Liver (tissue), 9 donors: ENCODE results near the gene ZC2HC1C. TPM values are rescaled to one million over a fixed set of nuclear protein-coding genes. Genes with fewer than 3 reads are reported as not detected.
A peak's percentile ranks its signal among the peaks of the same experiment; 100 is the strongest.
"Not testable (repeated sequence)": the region's sequence is repeated elsewhere in the genome, so short reads cannot be mapped to it uniquely, and the experiment has no call there.

Source experiments
- DNase-seq: peaks from one replicate; pipeline ENCODE4 v3.0.0-alpha.2; 2017; ENCODE audit warnings: low spot score
- H3K27ac ChIP-seq, 2 donors: one replicate each; pipeline ENCODE4 v1.7.0; 2013; ENCODE audit warnings: inconsistent platforms in 2 of 2, low read length in 2 of 2, control low read depth in 1 of 2, low read depth in 1 of 2, mild to moderate bottlenecking in 1 of 2
- H3K27me3 ChIP-seq, 4 donors: one replicate each; pipeline versions ENCODE4 v1.6.1 to v1.7.0; 2013; ENCODE audit warnings: low read length in 3 of 4, inconsistent platforms in 1 of 4, mild to moderate bottlenecking in 1 of 4, moderate library complexity in 1 of 4; ENCODE audit not compliant: control insufficient read depth in 4 of 4, insufficient read depth in 4 of 4
- H3K36me3 ChIP-seq, 4 donors: one replicate each; pipeline versions ENCODE4 v1.6.1 to v1.7.0; 2013; ENCODE audit warnings: low read length in 3 of 4, mild to moderate bottlenecking in 3 of 4, low read depth in 1 of 4, moderate library complexity in 1 of 4; ENCODE audit not compliant: control insufficient read depth in 4 of 4, insufficient read depth in 3 of 4
- H3K4me1 ChIP-seq, 4 donors: one replicate each; pipeline versions ENCODE4 v1.6.1 to v1.7.0; 2013; ENCODE audit warnings: low read length in 3 of 4, mild to moderate bottlenecking in 3 of 4, moderate library complexity in 1 of 4; ENCODE audit not compliant: control insufficient read depth in 4 of 4, insufficient read depth in 4 of 4
- H3K4me3 ChIP-seq, 3 donors: one replicate each; pipeline versions ENCODE4 v1.6.1 to v1.7.0; 2013; ENCODE audit warnings: low read length in 3 of 3, control low read depth in 1 of 3, low read depth in 1 of 3, mild to moderate bottlenecking in 1 of 3
- H3K9ac ChIP-seq, 2 donors: one replicate each; pipeline ENCODE4 v1.7.0; 2013; ENCODE audit warnings: low read length in 2 of 2, mild to moderate bottlenecking in 2 of 2, moderate library complexity in 2 of 2, control low read depth in 1 of 2, low read depth in 1 of 2
- H3K9me3 ChIP-seq, 4 donors: one replicate each; pipeline versions ENCODE4 v1.6.1 to v1.7.0; 2013; ENCODE audit warnings: low read length in 3 of 4; ENCODE audit not compliant: control insufficient read depth in 4 of 4
- ATF3 ChIP-seq: IDR thresholded peaks from 2 replicates; pipeline ENCODE4 v1.6.1; 2016; ENCODE audit warnings: antibody characterized with exemption
- EGR1 ChIP-seq, 2 donors: IDR thresholded peaks; 2 replicates each; pipeline ENCODE4 v1.6.1; 2016 to 2018; ENCODE audit warnings: antibody characterized with exemption in 2 of 2, low read depth in 2 of 2
- FOXA1 ChIP-seq: IDR thresholded peaks from 2 replicates; pipeline ENCODE4 v1.6.1; 2016; ENCODE audit warnings: antibody characterized with exemption
- FOXA2 ChIP-seq: IDR thresholded peaks from 2 replicates; pipeline ENCODE4 v1.6.1; 2016; ENCODE audit warnings: antibody characterized with exemption
- GABPA ChIP-seq, 2 donors: IDR thresholded peaks in 1 of 2; conservative IDR thresholded peaks in 1 of 2; 2 replicates each; pipeline ENCODE4 v1.6.1; 2016; ENCODE audit warnings: antibody characterized with exemption in 2 of 2, mild to moderate bottlenecking in 1 of 2, moderate library complexity in 1 of 2
- HNF4A ChIP-seq, 2 donors: conservative IDR thresholded peaks; 2 replicates each; pipeline ENCODE4 v1.6.1; 2016; ENCODE audit warnings: antibody characterized with exemption in 2 of 2, mild to moderate bottlenecking in 2 of 2
- HNF4G ChIP-seq: IDR thresholded peaks from 2 replicates; pipeline ENCODE4 v1.6.1; 2016; ENCODE audit warnings: antibody characterized with exemption
- JUND ChIP-seq, 2 donors: IDR thresholded peaks; 2 replicates each; pipeline ENCODE4 v1.6.1; 2016; ENCODE audit warnings: antibody characterized with exemption in 2 of 2
- NR2F2 ChIP-seq: IDR thresholded peaks from 2 replicates; pipeline ENCODE4 v1.6.1; 2016; ENCODE audit warnings: antibody characterized with exemption
- RAD21 ChIP-seq, 2 donors: IDR thresholded peaks; 2 replicates each; pipeline ENCODE4 v1.6.1; 2016; ENCODE audit warnings: antibody characterized with exemption in 2 of 2, mild to moderate bottlenecking in 2 of 2
- RXRA ChIP-seq, 2 donors: IDR thresholded peaks; 2 replicates each; pipeline ENCODE4 v1.6.1; 2017 to 2018; ENCODE audit warnings: antibody characterized with exemption in 2 of 2, mild to moderate bottlenecking in 1 of 2
- SP1 ChIP-seq: IDR thresholded peaks from 2 replicates; pipeline ENCODE4 v1.6.1; 2018; ENCODE audit warnings: antibody characterized with exemption, mild to moderate bottlenecking
- TAF1 ChIP-seq: conservative IDR thresholded peaks from 2 replicates; pipeline ENCODE4 v1.6.1; 2016; ENCODE audit warnings: antibody characterized with exemption, mild to moderate bottlenecking
- YY1 ChIP-seq: IDR thresholded peaks from 2 replicates; pipeline ENCODE4 v1.6.1; 2016; ENCODE audit warnings: antibody characterized with exemption, mild to moderate bottlenecking
- WGBS: extraction: QIAGEN DNeasy Blood & Tissue Kit; methylation state at CpG from one replicate; pipeline ENCODE4 v1.1.7; 2013; 5-methylcytosine and 5-hydroxymethylcytosine counted together
- polyA plus RNA-seq, 2 donors: library from polyadenylated mRNA; stranded (reverse) in 1 of 2; unstranded in 1 of 2; fragments of 200-250 nt in 1 of 2; fragments of >200 nt in 1 of 2; fragmentation: Nextera tagmentation in 1 of 2; extraction: Ambion mirVana in 1 of 2; gene quantifications; one replicate each; pipeline versions ENCODE4 v1.2.1 to v1.2.3, GENCODE V29; 2013 to 2015
- total RNA-seq, 2 donors: library from RNA; depleted of rRNA; stranded (reverse); fragments of >200 nt; gene quantifications; one replicate each; pipeline ENCODE4 v1.2.3, GENCODE V29; 2014
- TF ChIP-seq, protein P1 (sequence below): fragments of 150-350 bp; IDR thresholded peaks from 2 replicates; pipeline ENCODE4 v1.5.1; 2017; ENCODE audit warnings: improper control_type of control experiment, low read depth, low read length; ENCODE audit not compliant: missing input control
- TF ChIP-seq, protein P2 (sequence below): IDR thresholded peaks from 2 replicates; pipeline ENCODE4 v1.6.1; 2016; ENCODE audit warnings: antibody characterized with exemption
- donor health status: healthy.
- donor health status: healthy.
- donor health status: healthy.
- donor health status: healthy.
- donor health status: healthy.

Gene ZC2HC1C
- total and polyA plus RNA-seq, 4 donors: 0.56 to 5.9 (median 3.5) TPM

DNA sequence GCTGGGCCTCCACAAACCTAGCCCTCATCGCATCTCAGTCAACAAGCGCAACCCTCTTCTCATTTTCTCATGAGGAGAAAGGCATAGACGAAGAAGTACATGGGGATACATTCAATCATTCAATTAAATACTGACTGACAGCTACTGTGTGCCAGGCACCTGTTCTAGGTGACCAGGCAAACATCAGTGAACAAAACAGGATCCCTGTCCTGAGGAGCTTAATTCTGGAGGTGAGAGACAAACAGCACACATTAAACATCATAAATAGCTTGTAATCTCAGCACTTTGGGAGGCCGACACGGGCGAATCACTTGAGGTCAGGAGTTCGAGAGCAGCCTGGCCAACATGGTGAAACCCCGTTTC, 5.3 kb upstream of the ZC2HC1C start:
- H3K9ac ChIP-seq: no peak overlapping the region
- no peak for DNase-seq
- 60% methylated on average over 8 of the region's 8 CpGs for WGBS
- H3K27ac ChIP-seq: no peak overlapping the region
- no peaks in the 10 kb centered on the region for H3K9me3 ChIP-seq
- H3K4me3 ChIP-seq: peak overlapping the region; percentile 69 to 85 (median 82)
- no peak for TF ChIP-seq HNF4G
- TF ChIP-seq JUND (IDR thresholded peaks at IDR 0.05): no peak
- no peak for TF ChIP-seq HNF4A (conservative IDR thresholded peaks at IDR 0.05)
- TF ChIP-seq FOXA1: no peak
- TF ChIP-seq, protein P1, sequence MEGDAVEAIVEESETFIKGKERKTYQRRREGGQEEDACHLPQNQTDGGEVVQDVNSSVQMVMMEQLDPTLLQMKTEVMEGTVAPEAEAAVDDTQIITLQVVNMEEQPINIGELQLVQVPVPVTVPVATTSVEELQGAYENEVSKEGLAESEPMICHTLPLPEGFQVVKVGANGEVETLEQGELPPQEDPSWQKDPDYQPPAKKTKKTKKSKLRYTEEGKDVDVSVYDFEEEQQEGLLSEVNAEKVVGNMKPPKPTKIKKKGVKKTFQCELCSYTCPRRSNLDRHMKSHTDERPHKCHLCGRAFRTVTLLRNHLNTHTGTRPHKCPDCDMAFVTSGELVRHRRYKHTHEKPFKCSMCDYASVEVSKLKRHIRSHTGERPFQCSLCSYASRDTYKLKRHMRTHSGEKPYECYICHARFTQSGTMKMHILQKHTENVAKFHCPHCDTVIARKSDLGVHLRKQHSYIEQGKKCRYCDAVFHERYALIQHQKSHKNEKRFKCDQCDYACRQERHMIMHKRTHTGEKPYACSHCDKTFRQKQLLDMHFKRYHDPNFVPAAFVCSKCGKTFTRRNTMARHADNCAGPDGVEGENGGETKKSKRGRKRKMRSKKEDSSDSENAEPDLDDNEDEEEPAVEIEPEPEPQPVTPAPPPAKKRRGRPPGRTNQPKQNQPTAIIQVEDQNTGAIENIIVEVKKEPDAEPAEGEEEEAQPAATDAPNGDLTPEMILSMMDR: no peak
- TF ChIP-seq EGR1 (IDR thresholded peaks at IDR 0.05; ENCODE audit: low read depth in 2 of 2): no peak
- TF ChIP-seq TAF1: no peak
- TF ChIP-seq RXRA (IDR thresholded peaks at IDR 0.05): no peak
- no peak for TF ChIP-seq NR2F2
- no peak for TF ChIP-seq RAD21 (IDR thresholded peaks at IDR 0.05)
- peaks cover 0 to 2% (median 0%) of the 10 kb centered on the region in 4 donors for H3K36me3 ChIP-seq
- peaks cover 3 to 15% (median 9%) of the 10 kb centered on the region in 4 donors for H3K4me1 ChIP-seq
- no peaks in the 10 kb centered on the region for H3K27me3 ChIP-seq

DNA sequence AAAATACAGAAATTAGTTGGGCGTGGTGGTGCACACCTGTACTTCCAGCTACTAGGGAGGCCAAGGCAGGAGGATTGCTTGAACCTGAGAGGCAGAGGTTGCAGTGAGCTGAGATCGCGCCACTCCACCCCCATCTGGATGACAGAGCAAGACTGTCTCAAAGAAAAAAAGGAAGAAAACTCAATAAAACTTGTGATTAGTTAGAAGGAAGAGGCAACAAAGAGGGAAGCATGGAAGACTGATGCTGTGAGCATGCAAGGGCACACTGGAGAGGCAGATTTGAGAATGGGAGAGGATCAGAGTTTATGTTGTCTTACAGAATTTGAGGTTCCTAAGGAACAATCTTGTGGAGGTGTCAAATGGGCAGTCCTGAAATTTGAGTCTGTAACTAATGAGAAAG, 2.8 kb upstream of the ZC2HC1C start:
- no peaks in the 10 kb centered on the region for H3K27me3 ChIP-seq
- TF ChIP-seq, protein P2, sequence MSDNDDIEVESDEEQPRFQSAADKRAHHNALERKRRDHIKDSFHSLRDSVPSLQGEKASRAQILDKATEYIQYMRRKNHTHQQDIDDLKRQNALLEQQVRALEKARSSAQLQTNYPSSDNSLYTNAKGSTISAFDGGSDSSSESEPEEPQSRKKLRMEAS: no peak
- TF ChIP-seq GABPA (IDR thresholded peaks at IDR 0.05 in 1 of 2, conservative IDR thresholded peaks at IDR 0.05 in 1 of 2): no peak
- no peak for TF ChIP-seq HNF4G
- no peak for TF ChIP-seq JUND (IDR thresholded peaks at IDR 0.05)
- TF ChIP-seq, protein P1: no peak
- TF ChIP-seq SP1: no peak
- TF ChIP-seq TAF1: no peak
- no peak for TF ChIP-seq NR2F2
- no peak for TF ChIP-seq EGR1 (IDR thresholded peaks at IDR 0.05; ENCODE audit: low read depth in 2 of 2)
- TF ChIP-seq RAD21 (IDR thresholded peaks at IDR 0.05): no peak
- TF ChIP-seq YY1: no peak
- TF ChIP-seq RXRA (IDR thresholded peaks at IDR 0.05): no peak
- no peak for TF ChIP-seq ATF3
- no peak overlapping the region for H3K9ac ChIP-seq
- no peak overlapping the region for H3K27ac ChIP-seq
- no peak overlapping the region for H3K4me3 ChIP-seq
- H3K4me1 ChIP-seq: peaks cover 3 to 31% (median 13%) of the 10 kb centered on the region in 4 donors
- no peaks in the 10 kb centered on the region for H3K36me3 ChIP-seq
- DNase-seq: no peak
- no peaks in the 10 kb centered on the region for H3K9me3 ChIP-seq
- 95% methylated on average over 3 of the region's 3 CpGs for WGBS

DNA sequence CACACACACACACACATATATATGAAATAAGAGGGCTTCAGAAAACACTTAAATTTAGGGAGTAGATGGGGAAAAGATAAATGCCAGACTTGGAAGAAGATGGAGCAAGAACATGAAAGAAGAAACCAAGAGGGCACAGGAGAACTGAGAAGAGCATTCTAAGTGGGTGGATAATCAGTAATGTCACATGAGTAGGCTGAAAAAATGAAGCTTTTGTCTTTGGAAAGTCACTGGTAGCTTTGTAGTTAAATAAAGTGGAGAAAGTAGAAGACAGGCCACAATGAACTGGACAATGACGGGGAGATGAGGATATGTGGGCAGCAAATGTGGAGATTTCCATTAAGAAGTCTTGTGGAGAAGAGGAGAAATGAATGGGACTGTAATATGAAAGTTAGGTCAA, 2.2 kb upstream of the ZC2HC1C start:
- H3K27me3 ChIP-seq: no peaks in the 10 kb centered on the region
- peaks cover 3 to 31% (median 13%) of the 10 kb centered on the region in 4 donors for H3K4me1 ChIP-seq
- H3K4me3 ChIP-seq: no peak overlapping the region
- H3K27ac ChIP-seq: no peak overlapping the region
- TF ChIP-seq EGR1 (IDR thresholded peaks at IDR 0.05; ENCODE audit: low read depth in 2 of 2) (no peak), FOXA2 (no peak), RXRA (IDR thresholded peaks at IDR 0.05) (no peak), HNF4G (no peak), ATF3 (no peak), YY1 (no peak)
- H3K9ac ChIP-seq: no peak overlapping the region
- H3K36me3 ChIP-seq: no peaks in the 10 kb centered on the region
- DNase-seq: no peak
- 97% methylated on average over 1 of the region's 1 CpG for WGBS
- H3K9me3 ChIP-seq: no peaks in the 10 kb centered on the region

- H3K27me3 ChIP-seq, H3K9me3 ChIP-seq, H3K36me3 ChIP-seq, DNase-seq, H3K9ac ChIP-seq, H3K27ac ChIP-seq: not testable (repeated sequence)
- 81% methylated on average over 4 of the region's 4 CpGs for WGBS
- peak overlapping the region in 2 of 3 donors; percentile 73 to 88 for H3K4me3 ChIP-seq
- peaks cover 3 to 31% (median 13%) of the 10 kb centered on the region in 4 donors for H3K4me1 ChIP-seq
Observed at GRCh38 chr14:75067765-75068164, 1.7 kb upstream of the ZC2HC1C start.
